DOHH2 (cell line): Measurements from ENCODE around the gene RHBG.

ENCODE experiments used
- H3F3A ChIP-seq: fragments of 200-600 bp; sonication (generic), shearing (Covaris generic); 2 replicates; pipeline ENCODE4 v1.6.0; 2016; ENCODE audit warnings: antibody characterized with exemption, mild to moderate bottlenecking; ENCODE audit not compliant: control insufficient read depth, insufficient read depth
- H3K27ac ChIP-seq: fragments of 200-600 bp; sonication (generic); 2 replicates; pipeline ENCODE4 v1.5.1; 2014; ENCODE audit warnings: low read depth, mild to moderate bottlenecking, low read length, moderate library complexity
- H3K27me3 ChIP-seq: fragments of 200-600 bp; sonication (generic); 2 replicates; pipeline ENCODE4 v1.6.1; 2014; ENCODE audit warnings: mild to moderate bottlenecking, low read length, mixed read lengths; ENCODE audit not compliant: control insufficient read depth
- H3K36me3 ChIP-seq: fragments of 200-600 bp; sonication (generic); 2 replicates; pipeline ENCODE4 v1.6.1; 2014; ENCODE audit warnings: mild to moderate bottlenecking, low read length, moderate library complexity, mixed read lengths; ENCODE audit not compliant: control insufficient read depth
- H3K4me1 ChIP-seq: fragments of 200-600 bp; sonication (generic); 2 replicates; pipeline ENCODE4 v1.6.1; 2014; ENCODE audit warnings: mild to moderate bottlenecking, low read length, mixed read lengths; ENCODE audit not compliant: control insufficient read depth
- H3K4me2 ChIP-seq: fragments of 200-600 bp; sonication (generic); 2 replicates; pipeline ENCODE4 v1.6.0; 2014; ENCODE audit warnings: mild to moderate bottlenecking, low read length, moderate library complexity
- H3K4me3 ChIP-seq: fragments of 200-600 bp; sonication (generic); 2 replicates; pipeline ENCODE4 v1.5.1; 2014; ENCODE audit warnings: mild to moderate bottlenecking, low read length, mixed read lengths
- H3K79me2 ChIP-seq: fragments of 200-600 bp; sonication (generic); 2 replicates; pipeline ENCODE4 v1.6.1; 2014; ENCODE audit warnings: mild to moderate bottlenecking, low read length, mixed read lengths; ENCODE audit not compliant: control insufficient read depth
- H3K9me2 ChIP-seq: fragments of 200-600 bp; sonication (generic); replicated peaks from 2 replicates; pipeline ENCODE4 v1.6.1; 2014; ENCODE audit warnings: mild to moderate bottlenecking, low read length, mixed read lengths; ENCODE audit not compliant: control insufficient read depth
- H3K9me3 ChIP-seq: fragments of 200-600 bp; sonication (generic); 2 replicates; pipeline ENCODE4 v1.6.1; 2014; ENCODE audit warnings: antibody characterized with exemption, low read length, mixed read lengths; ENCODE audit not compliant: control insufficient read depth, insufficient read depth
- H4K20me1 ChIP-seq: fragments of 200-600 bp; sonication (generic); 2 replicates; pipeline ENCODE4 v1.6.0; 2014; ENCODE audit warnings: low read depth, mild to moderate bottlenecking, antibody characterized with exemption, low read length, moderate library complexity; ENCODE audit not compliant: control insufficient read depth, insufficient read depth
- EZH2phosphoT487 ChIP-seq: fragments of 200-600 bp; sonication (generic); IDR thresholded peaks from 2 replicates; pipeline ENCODE4 v1.6.1; 2017; ENCODE audit warnings: borderline replicate concordance, mild to moderate bottlenecking, antibody characterized with exemption, low read length, moderate library complexity, mixed read lengths
- TF ChIP-seq, protein P1 (sequence below): fragments of 200-600 bp; sonication (generic); IDR thresholded peaks from one replicate; pipeline ENCODE4 v1.5.1; 2014; ENCODE audit warnings: antibody characterized with exemption, mild to moderate bottlenecking, low read depth, low read length; ENCODE audit not compliant: poor library complexity, severe bottlenecking

RHBG gene

GRCh38 chr1:156421062-156421938 lies 52.3 kb downstream of the RHBG start:
- H3K27ac ChIP-seq: no peak overlapping the region

GRCh38 chr1:156421939-156422601 lies 53.1 kb downstream of the RHBG start:
- Histone ChIP-seq H4K20me1 (no peaks in the 10 kb centered on the region), H3K27me3 (peaks cover 95% of the 10 kb centered on the region), H3K79me2 (no peaks in the 10 kb centered on the region), H3K4me3 (peak overlapping the region; percentile 56), H3K9me3 (no peaks in the 10 kb centered on the region), H3K27ac (no peak overlapping the region), H3F3A (no peaks in the 10 kb centered on the region), H3K36me3 (no peaks in the 10 kb centered on the region), H3K4me2 (peak overlapping the region; percentile 70), H3K9me2 (no peaks in the 10 kb centered on the region), H3K4me1 (peaks cover 21% of the 10 kb centered on the region)
- TF ChIP-seq EZH2phosphoT487: no peak
- TF ChIP-seq, protein P1, sequence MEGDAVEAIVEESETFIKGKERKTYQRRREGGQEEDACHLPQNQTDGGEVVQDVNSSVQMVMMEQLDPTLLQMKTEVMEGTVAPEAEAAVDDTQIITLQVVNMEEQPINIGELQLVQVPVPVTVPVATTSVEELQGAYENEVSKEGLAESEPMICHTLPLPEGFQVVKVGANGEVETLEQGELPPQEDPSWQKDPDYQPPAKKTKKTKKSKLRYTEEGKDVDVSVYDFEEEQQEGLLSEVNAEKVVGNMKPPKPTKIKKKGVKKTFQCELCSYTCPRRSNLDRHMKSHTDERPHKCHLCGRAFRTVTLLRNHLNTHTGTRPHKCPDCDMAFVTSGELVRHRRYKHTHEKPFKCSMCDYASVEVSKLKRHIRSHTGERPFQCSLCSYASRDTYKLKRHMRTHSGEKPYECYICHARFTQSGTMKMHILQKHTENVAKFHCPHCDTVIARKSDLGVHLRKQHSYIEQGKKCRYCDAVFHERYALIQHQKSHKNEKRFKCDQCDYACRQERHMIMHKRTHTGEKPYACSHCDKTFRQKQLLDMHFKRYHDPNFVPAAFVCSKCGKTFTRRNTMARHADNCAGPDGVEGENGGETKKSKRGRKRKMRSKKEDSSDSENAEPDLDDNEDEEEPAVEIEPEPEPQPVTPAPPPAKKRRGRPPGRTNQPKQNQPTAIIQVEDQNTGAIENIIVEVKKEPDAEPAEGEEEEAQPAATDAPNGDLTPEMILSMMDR: no peak

More at GRCh38 chr1:156421062-156421938, 52.3 kb downstream of the RHBG start:
- no peaks in the 10 kb centered on the region for H3K9me2 ChIP-seq
- H3K27me3 ChIP-seq: peaks cover 95% of the 10 kb centered on the region
- H3K9me3 ChIP-seq: no peaks in the 10 kb centered on the region
- TF ChIP-seq, protein P1: no peak
- no peak; the same call in 1 of the 2 replicates for TF ChIP-seq EZH2phosphoT487
- no peaks in the 10 kb centered on the region for H4K20me1 ChIP-seq
- H3F3A ChIP-seq: no peaks in the 10 kb centered on the region
- peaks cover 21% of the 10 kb centered on the region for H3K4me1 ChIP-seq
- no peaks in the 10 kb centered on the region for H3K36me3 ChIP-seq
- no peaks in the 10 kb centered on the region for H3K79me2 ChIP-seq
- H3K4me2 ChIP-seq: peak overlapping the region; percentile 70
- H3K4me3 ChIP-seq: peak overlapping the region; percentile 56

DNA sequence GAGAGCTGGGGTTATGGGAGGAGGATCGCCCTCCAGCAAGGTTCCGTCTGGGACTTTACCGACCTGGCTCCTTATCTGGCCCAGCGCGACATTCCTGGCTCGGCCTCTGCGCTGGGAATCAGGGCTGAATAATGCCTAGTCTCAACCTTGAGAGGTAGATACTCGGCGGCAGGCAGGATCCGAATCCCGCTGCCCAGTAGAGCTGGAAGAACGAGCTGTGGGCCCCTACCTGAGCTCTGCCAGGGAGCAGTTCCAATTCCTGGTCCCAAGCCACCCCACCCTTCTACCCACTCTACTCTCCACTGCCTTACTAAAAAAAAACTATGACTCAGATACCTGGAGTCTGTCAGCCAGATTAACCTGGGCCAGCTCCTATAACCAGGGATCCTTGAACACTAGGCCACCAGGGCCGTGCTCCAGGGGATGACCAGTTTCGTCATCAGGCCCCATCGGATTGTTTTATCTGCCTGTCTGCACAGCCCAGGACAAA lies 53.6 kb downstream of the RHBG start:
- Histone ChIP-seq H3K4me1 (peaks cover 21% of the 10 kb centered on the region), H4K20me1 (no peaks in the 10 kb centered on the region), H3K36me3 (no peaks in the 10 kb centered on the region), H3K79me2 (no peaks in the 10 kb centered on the region), H3F3A (no peaks in the 10 kb centered on the region), H3K9me3 (no peaks in the 10 kb centered on the region), H3K4me2 (no peak overlapping the region), H3K9me2 (no peaks in the 10 kb centered on the region), H3K27ac (no peak overlapping the region), H3K27me3 (peaks cover 95% of the 10 kb centered on the region), H3K4me3 (no peak overlapping the region)
- TF ChIP-seq, protein P1: no peak
- no peak for TF ChIP-seq EZH2phosphoT487
